Measurements from ENCODE around the gene TNS4.

- no peak for TF ChIP-seq POLR2A (IDR thresholded peaks at IDR 0.05)
- TF ChIP-seq, protein P1, sequence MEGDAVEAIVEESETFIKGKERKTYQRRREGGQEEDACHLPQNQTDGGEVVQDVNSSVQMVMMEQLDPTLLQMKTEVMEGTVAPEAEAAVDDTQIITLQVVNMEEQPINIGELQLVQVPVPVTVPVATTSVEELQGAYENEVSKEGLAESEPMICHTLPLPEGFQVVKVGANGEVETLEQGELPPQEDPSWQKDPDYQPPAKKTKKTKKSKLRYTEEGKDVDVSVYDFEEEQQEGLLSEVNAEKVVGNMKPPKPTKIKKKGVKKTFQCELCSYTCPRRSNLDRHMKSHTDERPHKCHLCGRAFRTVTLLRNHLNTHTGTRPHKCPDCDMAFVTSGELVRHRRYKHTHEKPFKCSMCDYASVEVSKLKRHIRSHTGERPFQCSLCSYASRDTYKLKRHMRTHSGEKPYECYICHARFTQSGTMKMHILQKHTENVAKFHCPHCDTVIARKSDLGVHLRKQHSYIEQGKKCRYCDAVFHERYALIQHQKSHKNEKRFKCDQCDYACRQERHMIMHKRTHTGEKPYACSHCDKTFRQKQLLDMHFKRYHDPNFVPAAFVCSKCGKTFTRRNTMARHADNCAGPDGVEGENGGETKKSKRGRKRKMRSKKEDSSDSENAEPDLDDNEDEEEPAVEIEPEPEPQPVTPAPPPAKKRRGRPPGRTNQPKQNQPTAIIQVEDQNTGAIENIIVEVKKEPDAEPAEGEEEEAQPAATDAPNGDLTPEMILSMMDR (IDR thresholded peaks at IDR 0.05) = no peak
Measured at GRCh38 chr17:40460604-40460967, 40.8 kb downstream of the TNS4 start.

All from esophagus squamous epithelium (tissue), 4 donors.